ENCODE data around the gene RAB7A.

GRCh38 chr3:128804811-128805155 is 78.8 kb downstream of the RAB7A start:
- TF ChIP-seq CTCF (IDR thresholded peaks at IDR 0.05) (no peak), POLR2A (IDR thresholded peaks at IDR 0.05) (no peak)
